K562 (cell line): Measurements from ENCODE around the gene WDR88. TPM values are rescaled to one million over a fixed set of nuclear protein-coding genes. Genes with fewer than 3 reads are reported as not detected.

Experiments
- ATF1 ChIP-seq, 2 experiments: fragments of 450-650 bp in 1 of 2; IDR thresholded peaks; 2 replicates each; pipeline ENCODE4 v1.6.1; 2016; ENCODE audit warnings: missing compliant biosample characterization in 1 of 2, missing genetic modification characterization in 1 of 2
- ATF3 ChIP-seq, 2 experiments: fragments of 450-650 bp in 1 of 2; sonication (generic) in 1 of 2; formaldehyde crosslinking in 1 of 2; IDR thresholded peaks in 1 of 2; conservative IDR thresholded peaks in 1 of 2; 2 replicates each; pipeline versions ENCODE4 v1.6.1 to v1.8.1; 2016 to 2023; ENCODE audit warnings: mild to moderate bottlenecking in 2 of 2, moderate library complexity in 2 of 2, inconsistent platforms in 1 of 2, missing genetic modification reagents in 1 of 2
- COPS2 ChIP-seq: fragments of 450-650 bp; conservative IDR thresholded peaks from 2 replicates; pipeline ENCODE4 v1.6.1; 2016; ENCODE audit warnings: mild to moderate bottlenecking, moderate library complexity
- IRF1 ChIP-seq: sonication (generic); formaldehyde crosslinking; IDR thresholded peaks from 2 replicates; pipeline ENCODE4 v1.8.0; 2022; ENCODE audit warnings: missing genetic modification reagents, mild to moderate bottlenecking, borderline replicate concordance
- LARP7 ChIP-seq: fragments of 450-650 bp; IDR thresholded peaks from 2 replicates; pipeline ENCODE4 v1.6.1; 2016
- MCM2 ChIP-seq: fragments of 450-650 bp; IDR thresholded peaks from 2 replicates; pipeline ENCODE4 v1.6.1; 2017; ENCODE audit warnings: low read depth, mild to moderate bottlenecking
- NELFE ChIP-seq: IDR thresholded peaks from 2 replicates; pipeline ENCODE4 v1.6.1; 2011; ENCODE audit warnings: mild to moderate bottlenecking; ENCODE audit not compliant: insufficient read depth, insufficient read length
- NUFIP1 ChIP-seq: fragments of 450-650 bp; IDR thresholded peaks from 2 replicates; pipeline ENCODE4 v1.6.1; 2018; ENCODE audit not compliant: partially characterized antibody
- PTBP1 ChIP-seq: fragments of 200-400 bp; formaldehyde crosslinking; IDR thresholded peaks from 2 replicates; pipeline ENCODE4 v1.6.1; 2017; ENCODE audit warnings: low read depth, low read length
- SAFB2 ChIP-seq: fragments of 200-400 bp; formaldehyde crosslinking; IDR thresholded peaks from 2 replicates; pipeline ENCODE4 v1.6.1; 2018; ENCODE audit warnings: borderline replicate concordance, low read length, low read depth, moderate library complexity; ENCODE audit not compliant: severe bottlenecking
- ZNF318 ChIP-seq, 2 experiments: fragments of 450-650 bp; IDR thresholded peaks; 2 replicates each; pipeline ENCODE4 v1.6.1; 2016; ENCODE audit warnings: mild to moderate bottlenecking in 2 of 2, borderline replicate concordance in 1 of 2, low read depth in 1 of 2, moderate library complexity in 1 of 2
- ZNF347 ChIP-seq: fragments of 450-650 bp; formaldehyde crosslinking; IDR thresholded peaks from 2 replicates; pipeline ENCODE4 v1.4.0; 2020; ENCODE audit warnings: low read depth, mild to moderate bottlenecking, moderate library complexity
- ZNF444 ChIP-seq: fragments of 250-450 bp; sonication (Bioruptor Pico); IDR thresholded peaks from 2 replicates; pipeline ENCODE4 v1.4.0; 2020; ENCODE audit warnings: mild to moderate bottlenecking, moderate library complexity
- ZNF778 ChIP-seq: fragments of 450-650 bp; formaldehyde crosslinking; IDR thresholded peaks from 2 replicates; pipeline ENCODE4 v1.4.0; 2020; ENCODE audit warnings: mild to moderate bottlenecking, moderate library complexity
- ZNF79 ChIP-seq: fragments of 250-450 bp; sonication (Bioruptor Pico); IDR thresholded peaks from 2 replicates; pipeline ENCODE4 v1.4.0; 2020; ENCODE audit warnings: low read depth, mild to moderate bottlenecking, moderate library complexity
- polyA plus RNA-seq, 8 experiments: library from polyadenylated mRNA; depleted of rRNA in 4 of 8; stranded (reverse) in 5 of 8; unstranded in 3 of 8; fragments of >200 nt; fragmentation: Nextera tagmentation in 2 of 8; fragmentation: Illumina TruSeq in 1 of 8; extraction: Ambion mirVana in 2 of 8; extraction: Trizol in 1 of 8; gene quantifications; 2 replicates each; pipeline versions ENCODE4 v1.2.1 to v1.2.3, GENCODE V29; 2011 to 2014; ENCODE audit warnings: inconsistent platforms in 1 of 8, missing spikeins in 1 of 8
- total RNA-seq, 7 experiments: library from RNA; depleted of rRNA in 6 of 7; stranded (reverse); fragments of >200 nt in 6 of 7; fragmentation: Illumina TruSeq in 2 of 7; extraction: Trizol in 2 of 7; gene quantifications; 2 replicates each; pipeline versions ENCODE4 v1.2.1 to v1.2.3, GENCODE V29; 2011 to 2021; ENCODE audit warnings: low replicate concordance in 1 of 7

WDR88 gene
- total and polyA plus RNA-seq, 9 of the 15 experiments (the other 6 are each of a cell fraction or from before 2014, with no cell fraction given): 0.03 to 0.04 TPM; not detected in 7

- peak in 1 of 2 experiments; percentile 78; a peak in 2 of 4 replicates for TF ChIP-seq ZNF318 (IDR thresholded peaks at IDR 0.05; ENCODE audit: borderline replicate concordance in 1 of 2, low read depth in 1 of 2)
- no peak for TF ChIP-seq MCM2
- no peak for TF ChIP-seq ATF1 (CRISPR knock-in tag; IDR thresholded peaks at IDR 0.05)
- peak; percentile 88 for TF ChIP-seq ATF1 (tag; IDR thresholded peaks at IDR 0.05)
- TF ChIP-seq ATF3 (IDR thresholded peaks at IDR 0.05): peak; percentile 97
- TF ChIP-seq ATF3 (CRISPR knock-in tag; conservative IDR thresholded peaks at IDR 0.05): no peak
- TF ChIP-seq NUFIP1: no peak
- TF ChIP-seq NELFE: no peak
- TF ChIP-seq LARP7: no peak
- TF ChIP-seq SAFB2: no peak
- no peak for TF ChIP-seq COPS2
- TF ChIP-seq PTBP1: no peak
- TF ChIP-seq ZNF444 (CRISPR knock-in tag): no peak
- TF ChIP-seq ZNF778 (CRISPR knock-in tag): no peak
- no peak for TF ChIP-seq IRF1 (CRISPR knock-in tag)
- no peak for TF ChIP-seq ZNF347 (CRISPR knock-in tag)
- no peak for TF ChIP-seq ZNF79
Observed at GRCh38 chr19:33100894-33101644, 30.8 kb upstream of the WDR88 start (continued).
